WI38 (cell line): ENCODE data around the gene SCYGR1.

ENCODE experiments used
- H3K4me3 ChIP-seq: 2 replicates; pipeline ENCODE4 v1.5.1; 2011; ENCODE audit warnings: low read depth, mild to moderate bottlenecking, control low read depth, low read length
- CTCF ChIP-seq: IDR thresholded peaks from 2 replicates; pipeline ENCODE4 v1.5.1; 2012; ENCODE audit warnings: low read depth, mild to moderate bottlenecking, control low read depth, low read length

Gene SCYGR1

GRCh38 chr2:227348324-227348723 is 39.4 kb downstream of the SCYGR1 start:
- no peak for TF ChIP-seq CTCF
- H3K4me3 ChIP-seq: no peak overlapping the region

- no peak for TF ChIP-seq CTCF
- no peak overlapping the region for H3K4me3 ChIP-seq
These were observed 40.6 kb downstream of the SCYGR1 start for GRCh38 chr2:227347117-227347516.

GRCh38 chr2:227344231-227344630 is 43.5 kb downstream of the SCYGR1 start:
- no peak for TF ChIP-seq CTCF
- no peak overlapping the region for H3K4me3 ChIP-seq

- TF ChIP-seq CTCF: no peak
- H3K4me3 ChIP-seq: no peak overlapping the region
These were observed 46.2 kb downstream of the SCYGR1 start for GRCh38 chr2:227341553-227341952.

GRCh38 chr2:227340106-227340505 is 47.6 kb downstream of the SCYGR1 start:
- no peak overlapping the region for H3K4me3 ChIP-seq
- TF ChIP-seq CTCF: no peak

GRCh38 chr2:227339098-227339599 is 48.6 kb downstream of the SCYGR1 start:
- TF ChIP-seq CTCF: no peak
- H3K4me3 ChIP-seq: no peak overlapping the region
